Effector CD4-positive, alpha-beta T cell (primary cell): ENCODE measurements around the gene P2RY4.
"Not testable (repeated sequence)": the region's sequence is repeated elsewhere in the genome, so short reads cannot be mapped to it uniquely, and the experiment has no call there.

ENCODE experiments used
- DNase-seq: peaks from one replicate; pipeline ENCODE4 v3.0.0-alpha.2; 2020

P2RY4 gene

GRCh38 chrX:70241501-70241900 lies 18.5 kb downstream of the P2RY4 start:
- no peak for DNase-seq

- no peak for DNase-seq
These were observed 19.3 kb downstream of the P2RY4 start for GRCh38 chrX:70240751-70241150.

- no peak for DNase-seq
These were observed 25.6 kb downstream of the P2RY4 start, which contains the start of gene AWAT1 for GRCh38 chrX:70234355-70234754. Gene AWAT1 (plus strand): TSS chrX:70234655. CDS start chrX:70234696, 41 bp downstream.

GRCh38 chrX:70231666-70232065 lies 28.3 kb downstream of the P2RY4 start:
- DNase-seq = no peak

- no peak for DNase-seq
These were observed 33.3 kb downstream of the P2RY4 start for GRCh38 chrX:70226687-70227086.

- no peak for DNase-seq
These were observed 34.0 kb downstream of the P2RY4 start for GRCh38 chrX:70226048-70226447.

GRCh38 chrX:70219938-70220764 lies 39.9 kb downstream of the P2RY4 start:
- no peak for DNase-seq

- not testable (repeated sequence) for DNase-seq
These were observed 50.4 kb downstream of the P2RY4 start for GRCh38 chrX:70209570-70209969.

GRCh38 chrX:70208479-70208878 lies 51.5 kb downstream of the P2RY4 start:
- DNase-seq = no peak
